SK-N-MC (cell line): ENCODE measurements around the gene NPC1.

Experiments used
- EZH2 ChIP-seq: fragments of 200-600 bp; sonication (generic); IDR thresholded peaks from one replicate; pipeline ENCODE4 v1.6.1; 2017; ENCODE audit warnings: antibody characterized with exemption
- POLR2AphosphoS5 ChIP-seq: IDR thresholded peaks from 2 replicates; pipeline ENCODE4 v1.6.1; 2012; ENCODE audit warnings: mild to moderate bottlenecking, low read depth, low read length, borderline replicate concordance

GRCh38 chr18:23614413-23614812, 28.1 kb upstream of the NPC1 start:
- TF ChIP-seq POLR2AphosphoS5 (no peak), EZH2 (no peak)
